HG03097 (cell line): ENCODE measurements around the gene AQR.
"Not testable (repeated sequence)": the region's sequence is repeated elsewhere in the genome, so short reads cannot be mapped to it uniquely, and the experiment has no call there.

Experiments
- ATAC-seq: cut with Tn5 transposase; IDR thresholded peaks from one replicate; pipeline ENCODE4 v1.9.1; 2021; ENCODE audit not compliant: unreplicated experiment, low FRiP score

The AQR gene

DNA sequence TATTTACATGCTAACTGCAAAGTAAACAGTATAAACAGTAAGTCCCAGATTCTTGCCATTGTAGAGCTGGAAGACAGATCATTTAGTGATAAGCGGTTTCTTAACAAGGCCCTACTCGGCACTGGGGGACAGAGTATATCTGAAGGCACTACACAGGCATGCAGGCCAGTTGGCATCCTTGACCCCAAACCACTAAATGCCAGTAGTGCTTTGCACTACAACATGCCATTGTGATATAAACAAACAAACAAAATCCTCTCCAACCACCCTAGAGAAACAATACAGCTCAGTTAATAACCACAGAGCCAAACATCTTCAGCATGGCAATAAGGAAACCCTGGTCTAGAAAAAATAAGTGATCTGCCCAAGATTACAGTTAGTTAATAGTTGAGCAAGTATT lies 5.3 kb downstream of the AQR start:
- no peak for ATAC-seq

DNA sequence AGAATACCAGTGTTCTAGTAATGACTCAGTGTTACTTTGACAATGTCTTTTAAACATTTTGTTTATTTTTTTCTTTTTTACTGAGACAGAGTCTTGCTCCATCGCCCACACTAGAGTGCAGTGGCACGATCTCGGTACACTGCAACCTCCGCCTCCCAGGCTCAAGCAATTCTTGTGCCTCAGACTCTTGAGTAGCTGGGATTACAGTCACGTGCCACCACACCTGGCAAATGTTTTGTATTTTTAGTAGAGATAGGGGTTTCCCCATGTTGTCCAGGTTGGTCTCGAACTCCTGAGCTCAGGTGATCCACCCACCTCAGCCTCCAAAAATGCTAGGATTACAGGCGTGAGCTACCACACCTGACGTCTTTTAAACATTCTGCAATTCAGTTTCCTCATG lies 15.7 kb downstream of the AQR start:
- no peak for ATAC-seq

DNA sequence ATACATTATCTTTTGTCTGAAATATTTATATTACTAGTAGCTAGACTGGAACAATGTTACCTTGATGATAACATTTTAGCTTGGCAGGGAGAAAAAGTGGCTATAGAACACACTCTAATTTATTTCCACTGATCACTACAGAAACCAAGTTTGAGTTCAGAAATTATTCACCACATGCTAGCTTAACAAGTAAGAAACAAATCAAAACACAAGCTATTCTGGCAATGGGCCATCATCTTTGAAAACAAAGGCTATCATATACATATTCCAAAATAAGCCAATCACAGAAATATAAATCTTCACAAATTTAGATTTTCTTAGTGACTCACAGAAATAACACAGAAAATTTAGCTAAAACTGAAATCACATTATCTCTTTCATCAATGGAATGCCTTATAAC lies 17.1 kb downstream of the AQR start:
- ATAC-seq, result no peak

DNA sequence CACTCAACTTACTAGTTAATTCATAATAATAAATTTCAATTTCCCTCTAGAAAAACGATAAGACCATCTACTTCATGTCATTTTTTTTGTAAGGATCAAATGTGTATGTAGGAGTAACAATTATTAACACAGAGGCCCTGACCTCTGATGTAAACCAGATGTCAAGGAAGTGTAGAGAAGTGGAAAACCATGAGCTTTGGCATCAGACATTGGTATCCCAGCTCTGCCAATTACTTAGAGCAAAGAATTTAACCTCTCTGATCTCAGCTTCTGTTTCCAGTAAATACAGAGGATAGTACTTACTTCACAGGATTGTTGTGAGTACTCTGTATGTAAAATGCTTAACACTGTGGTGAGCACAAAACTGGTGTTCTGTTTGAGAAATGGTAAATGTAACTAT lies 17.5 kb downstream of the AQR start:
- no peak for ATAC-seq

DNA sequence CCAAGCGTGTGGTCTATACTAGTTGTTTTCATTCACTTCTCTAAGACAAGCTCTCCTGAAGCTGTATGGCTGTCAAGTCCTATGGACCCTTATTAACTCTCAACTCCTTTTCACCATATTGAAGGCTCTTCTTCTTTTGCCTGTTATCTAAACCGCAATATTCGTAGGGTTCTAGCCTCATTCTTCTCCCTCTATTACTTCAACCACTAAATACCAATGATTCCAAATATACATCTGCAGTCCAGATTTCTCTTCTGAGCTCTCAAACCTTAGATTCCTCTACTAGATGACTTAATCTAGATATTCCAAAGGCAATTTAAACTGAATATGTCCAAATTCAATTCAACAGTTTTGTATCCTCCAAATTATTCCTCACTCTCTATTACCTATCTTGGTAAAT lies 24.6 kb downstream of the AQR start:
- ATAC-seq, result no peak

DNA sequence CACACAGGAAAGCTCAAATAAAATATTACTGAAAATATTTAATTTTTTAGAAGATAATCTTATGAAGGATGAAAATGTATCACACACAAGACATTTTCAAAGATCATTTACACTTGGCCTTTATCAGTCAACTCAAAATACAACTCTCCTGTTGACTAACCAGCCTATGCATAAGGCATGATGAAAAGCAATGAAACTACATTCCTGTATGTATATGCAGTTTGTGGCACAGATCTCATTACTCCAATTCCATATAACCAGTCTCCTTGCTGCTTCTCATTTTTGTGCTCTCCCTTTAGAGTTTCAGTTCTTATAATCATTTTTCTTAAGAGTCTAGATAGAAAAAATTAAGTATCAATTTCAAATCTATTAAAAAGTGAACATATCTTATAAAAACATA lies 25.8 kb downstream of the AQR start:
- no peak for ATAC-seq

DNA sequence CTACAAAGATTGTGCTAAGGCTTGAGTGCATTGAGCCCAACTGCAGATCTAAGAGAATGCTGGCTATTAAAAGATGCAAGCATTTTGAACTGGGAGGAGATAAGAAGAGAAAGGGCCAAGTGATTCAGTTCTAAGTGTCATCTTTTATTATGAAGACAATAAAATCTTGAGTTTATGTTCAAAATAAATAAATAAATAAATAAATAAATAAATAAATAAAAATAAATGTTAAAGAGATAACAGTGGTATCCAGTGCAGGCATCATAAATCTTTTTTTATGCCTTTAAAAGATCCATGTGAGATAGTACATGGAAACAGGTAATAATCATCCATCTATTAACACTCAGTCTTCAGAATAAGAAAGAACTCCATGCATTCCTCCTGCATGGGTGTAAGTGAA lies 26.3 kb downstream of the AQR start:
- not testable (repeated sequence) for ATAC-seq

DNA sequence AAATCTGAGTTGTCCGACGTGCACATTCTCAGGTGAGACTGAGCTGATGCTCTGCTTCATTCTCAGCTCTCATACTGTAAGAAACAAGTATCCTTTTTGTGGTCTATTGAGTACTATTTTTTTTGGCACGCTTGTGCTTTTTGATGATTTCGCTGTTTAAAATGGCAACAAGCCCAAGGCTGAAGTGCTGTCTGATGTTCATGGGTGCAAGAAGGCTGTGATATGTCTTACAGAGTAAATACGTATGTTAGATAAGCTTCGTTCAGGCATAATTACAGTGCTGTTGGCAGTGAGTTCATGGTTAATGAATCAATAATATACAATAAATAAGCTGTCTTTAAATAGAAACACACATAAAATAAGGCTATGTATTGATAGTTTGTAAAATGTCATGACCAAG lies 27.2 kb downstream of the AQR start:
- no peak for ATAC-seq

DNA sequence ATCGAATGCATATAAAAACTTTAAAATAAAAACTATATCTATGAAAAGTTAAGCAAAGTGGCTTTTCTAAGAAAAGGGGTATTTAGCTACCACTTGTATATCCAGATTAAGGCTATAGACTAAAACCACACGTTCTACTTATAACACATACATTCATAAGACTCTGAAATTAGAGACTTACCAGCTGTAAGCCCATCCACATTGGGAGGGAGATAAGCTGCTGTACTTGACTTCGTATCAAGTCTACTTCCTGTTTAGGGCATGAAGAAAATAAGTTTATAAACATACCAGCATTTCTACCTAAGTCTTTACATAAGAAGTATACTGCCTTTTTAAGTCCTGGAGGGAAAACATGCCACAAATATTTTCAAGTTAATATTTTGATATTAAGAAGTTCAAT lies 27.7 kb downstream of the AQR start:
- no peak for ATAC-seq

DNA sequence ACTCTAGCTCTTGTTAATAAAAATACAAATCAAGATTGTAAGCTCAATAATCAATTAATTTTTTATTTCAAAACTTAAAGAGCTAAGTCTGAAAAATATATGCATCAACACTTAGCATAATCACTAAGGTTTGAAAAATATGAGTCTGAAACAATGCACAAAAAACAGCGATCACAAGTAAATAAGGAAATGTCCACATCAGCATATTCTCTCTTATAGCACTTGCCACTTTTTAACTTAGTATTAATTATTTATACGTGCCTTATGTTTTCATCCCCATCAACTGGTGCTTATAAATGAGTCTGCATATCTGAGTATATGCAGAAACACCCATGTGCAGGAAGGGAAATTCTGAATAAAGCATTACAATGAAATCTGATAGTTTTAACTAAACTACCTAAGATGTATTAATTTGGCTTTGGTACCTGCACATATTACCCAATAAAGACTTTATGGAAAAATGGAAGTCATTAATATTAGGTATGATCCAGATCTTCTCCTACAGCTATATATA lies 28.3 kb downstream of the AQR start:
- no peak for ATAC-seq

DNA sequence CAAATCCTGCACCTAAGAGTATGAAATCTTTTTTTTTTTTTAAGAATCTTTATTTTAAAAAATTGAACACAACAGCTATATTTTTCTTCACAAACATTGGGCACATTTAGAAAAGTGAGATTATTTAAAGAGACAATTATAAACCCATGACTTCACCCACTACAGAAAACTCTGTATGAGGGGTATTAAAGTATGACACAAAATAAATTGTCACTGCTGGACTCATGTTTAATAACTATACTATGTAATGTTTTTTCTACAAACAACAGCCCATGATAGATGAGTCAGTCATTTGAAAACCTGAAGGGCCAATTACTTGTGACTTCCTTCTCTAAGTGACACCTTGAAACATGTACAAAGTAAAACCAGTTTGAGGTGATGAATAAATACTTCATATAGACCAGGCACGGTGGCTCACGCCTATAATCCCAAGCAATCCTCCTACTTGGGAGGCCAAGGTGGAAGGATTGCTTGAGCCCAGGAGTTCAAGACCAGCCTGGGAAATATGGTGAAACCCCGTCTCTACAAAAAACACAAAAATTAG lies 36.0 kb downstream of the AQR start:
- no peak for ATAC-seq

DNA sequence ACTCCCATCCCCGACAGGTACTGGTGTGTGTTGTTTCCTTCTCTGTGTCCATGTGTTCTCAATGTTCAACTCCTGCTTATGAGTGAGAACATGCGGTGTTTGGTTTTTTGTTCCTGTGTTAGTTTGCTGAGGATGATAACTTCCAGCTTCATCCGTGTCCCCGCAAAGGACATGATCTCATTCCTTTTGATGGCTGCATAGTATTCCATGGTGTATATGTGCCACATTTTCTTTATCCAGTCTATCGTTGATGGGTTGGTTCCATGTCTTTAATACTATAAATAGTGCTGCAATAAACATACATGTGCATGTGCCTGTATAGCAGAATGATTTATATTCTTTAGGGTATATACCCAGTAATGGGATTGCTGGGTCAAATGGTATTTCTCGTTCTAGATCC lies 41.2 kb downstream of the AQR start:
- not testable (repeated sequence) for ATAC-seq

DNA sequence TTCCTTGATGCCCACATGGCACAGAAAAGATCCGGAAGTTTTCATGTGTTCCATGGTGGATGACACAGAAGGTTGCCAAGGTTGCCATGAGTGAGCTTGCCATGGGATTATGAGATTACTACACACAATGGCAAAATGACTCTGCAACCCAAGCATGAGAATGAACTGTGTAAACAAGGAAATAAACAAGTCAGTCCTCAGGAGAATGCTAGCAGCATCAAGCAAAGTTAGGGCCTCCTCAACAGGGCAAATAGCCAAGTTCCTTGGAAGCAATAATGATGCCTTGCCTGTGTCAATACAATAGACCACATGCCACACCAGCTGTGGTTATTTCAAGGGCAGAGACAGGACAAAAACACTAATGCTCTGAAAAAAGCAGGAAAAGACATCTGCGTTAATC lies 41.8 kb downstream of the AQR start:
- ATAC-seq, result no peak

DNA sequence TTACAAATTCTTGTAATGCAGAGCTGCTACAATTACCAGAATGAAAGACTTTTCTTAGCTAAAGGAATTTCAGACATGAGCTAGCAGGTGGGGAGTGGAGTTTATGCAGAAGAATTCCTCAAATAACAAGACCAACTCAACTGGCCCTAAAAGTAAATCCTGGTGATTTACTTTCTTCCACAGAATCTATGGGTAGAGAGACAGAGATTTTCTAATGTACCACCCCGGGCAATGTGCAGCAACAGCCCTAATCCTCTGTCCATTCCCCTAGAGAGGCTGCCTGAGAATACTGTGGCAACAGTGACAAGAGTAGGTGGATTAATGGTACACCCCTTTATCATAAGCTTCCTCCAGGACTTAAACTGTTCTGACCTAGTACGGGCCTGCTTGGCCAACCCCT lies 55.2 kb downstream of the AQR start:
- ATAC-seq, result no peak

DNA sequence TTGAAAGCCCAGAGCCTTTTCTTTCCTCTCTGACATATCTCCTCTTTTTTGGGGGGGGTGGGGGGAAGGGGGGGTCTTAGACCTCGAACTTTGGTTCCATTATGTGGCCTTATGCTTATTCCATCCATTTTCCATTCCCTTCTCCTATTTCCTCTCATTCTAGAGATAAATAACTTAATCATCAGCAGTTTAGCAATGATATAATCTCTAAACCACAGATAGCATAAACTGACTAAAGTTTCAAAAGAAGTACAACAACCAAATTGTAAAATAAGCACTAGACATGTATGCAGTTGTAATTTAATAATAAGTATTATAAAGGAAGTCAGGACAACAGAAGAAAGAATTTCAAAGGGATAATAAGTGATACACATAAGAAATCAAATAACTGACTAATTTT lies 64.5 kb downstream of the AQR start:
- ATAC-seq, result no peak

DNA sequence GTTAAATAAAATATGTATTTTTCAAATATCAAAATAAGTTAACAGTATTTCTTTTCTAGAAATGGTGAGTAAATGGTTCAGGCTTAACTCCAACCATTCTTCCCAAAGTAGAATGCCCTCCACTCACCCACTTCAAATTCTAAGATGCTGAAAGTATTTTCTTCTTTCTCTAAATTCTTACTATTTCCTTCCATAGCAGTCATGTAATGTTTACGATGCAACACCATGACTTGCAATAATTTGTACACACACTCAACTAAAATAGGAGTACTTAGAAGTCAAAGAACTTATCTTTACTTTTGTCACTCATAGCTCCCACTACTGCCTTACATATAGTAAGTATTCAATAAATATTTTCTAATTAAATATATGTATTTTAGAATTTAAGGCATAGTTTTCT lies 65.0 kb downstream of the AQR start:
- no peak for ATAC-seq

DNA sequence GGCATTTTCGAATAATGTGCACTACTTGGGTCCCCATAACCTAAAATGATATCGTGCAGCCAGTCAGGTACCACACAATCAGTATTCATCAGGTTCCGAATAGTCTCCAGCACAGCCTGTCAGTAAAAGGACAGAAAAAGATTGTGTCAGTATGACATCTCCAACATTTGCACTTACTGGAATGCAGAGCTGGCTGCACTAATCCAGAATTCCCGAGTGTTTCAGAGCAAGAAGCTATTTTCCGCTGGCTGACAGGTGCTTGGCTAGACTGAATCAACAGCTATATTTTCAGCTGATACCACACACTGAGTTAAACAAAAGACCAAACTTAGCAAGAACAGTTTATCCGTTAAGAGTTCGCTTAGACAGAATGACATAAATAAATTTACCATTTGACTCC lies 68.8 kb downstream of the AQR start:
- ATAC-seq, result no peak

DNA sequence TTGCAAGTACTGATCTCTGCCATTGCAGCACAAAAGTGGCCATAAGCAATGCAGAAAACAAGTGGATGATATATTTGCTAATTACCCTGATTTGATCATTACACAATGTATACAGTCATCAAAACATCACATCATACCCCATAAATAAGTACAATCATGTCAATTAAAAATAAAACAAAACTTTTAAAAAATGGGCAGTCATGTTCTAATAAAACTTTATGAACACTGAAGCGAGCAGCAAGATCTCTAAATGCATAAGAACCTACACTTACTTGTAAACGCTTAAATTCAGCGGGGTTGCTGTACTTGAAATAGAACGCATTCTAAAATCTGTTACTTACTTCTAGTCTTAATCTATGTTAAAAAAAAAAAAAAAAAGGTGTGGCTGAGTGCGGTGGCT lies 73.4 kb downstream of the AQR start:
- ATAC-seq, result no peak

DNA sequence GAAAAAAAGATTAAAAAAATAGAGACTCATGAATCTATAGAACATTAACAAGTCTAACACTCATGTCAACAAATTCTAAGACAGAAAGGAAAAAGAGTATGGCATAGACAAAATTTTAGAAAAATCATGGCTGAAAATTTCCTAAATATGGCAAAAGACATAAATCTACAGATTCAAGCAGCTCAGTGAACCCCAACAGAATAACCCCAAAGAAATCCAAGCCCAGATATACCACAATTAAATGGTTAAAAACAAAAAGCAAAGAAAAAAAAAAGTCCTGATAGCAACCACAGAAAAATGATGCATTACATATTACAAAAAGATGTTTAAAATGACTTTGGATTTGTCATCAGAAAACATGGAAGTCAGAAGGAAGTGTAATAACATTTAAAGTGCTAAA lies 75.6 kb downstream of the AQR start:
- ATAC-seq, result no peak

DNA sequence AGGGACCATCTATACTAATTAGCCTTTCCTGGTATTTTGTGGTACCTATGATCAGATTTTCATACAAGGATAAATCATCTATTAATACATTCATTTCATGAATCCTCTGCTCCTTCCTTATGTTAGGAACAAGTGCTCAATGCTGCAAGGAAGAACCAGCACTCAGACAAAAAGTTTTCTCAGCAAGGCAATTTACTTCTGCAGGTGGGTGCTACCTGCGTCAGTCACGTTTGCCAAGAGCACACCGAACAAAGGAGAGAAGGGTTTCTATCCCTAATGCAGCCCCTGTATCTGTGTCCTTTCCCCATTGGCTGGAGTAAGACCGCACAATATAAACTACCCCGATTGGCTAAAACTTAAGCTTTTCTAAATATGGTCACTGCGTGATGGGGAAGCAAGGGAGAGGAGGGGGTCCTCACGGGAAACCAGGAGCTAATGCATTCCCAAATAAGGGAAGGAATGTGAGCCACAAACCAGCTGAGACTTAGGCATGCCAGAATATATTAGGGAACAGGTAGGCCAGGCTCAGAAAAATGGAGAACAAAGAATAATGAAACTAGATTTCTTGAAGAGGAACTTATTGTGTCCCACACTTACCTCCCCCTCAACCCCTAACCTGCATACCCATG lies 76.5 kb downstream of the AQR start:
- ATAC-seq, result no peak

DNA sequence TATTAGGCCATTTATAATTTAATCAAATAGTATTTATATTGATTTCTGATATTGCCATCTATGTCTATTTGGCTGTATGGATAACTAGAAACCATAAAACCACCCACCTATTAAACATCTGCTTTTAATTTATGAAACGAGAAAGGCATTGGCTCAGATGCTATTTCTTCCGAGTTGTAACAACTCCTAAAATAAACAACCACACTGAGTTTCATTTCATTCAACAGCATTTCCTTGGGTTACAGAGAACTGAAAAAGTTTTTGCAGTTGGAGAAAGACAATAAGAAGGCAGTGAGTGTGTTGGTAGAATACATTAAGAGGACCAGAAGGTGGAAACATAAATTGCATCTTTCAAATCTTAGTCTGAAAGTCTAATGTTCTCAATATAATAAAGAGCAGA lies 79.1 kb downstream of the AQR start:
- ATAC-seq, result no peak

DNA sequence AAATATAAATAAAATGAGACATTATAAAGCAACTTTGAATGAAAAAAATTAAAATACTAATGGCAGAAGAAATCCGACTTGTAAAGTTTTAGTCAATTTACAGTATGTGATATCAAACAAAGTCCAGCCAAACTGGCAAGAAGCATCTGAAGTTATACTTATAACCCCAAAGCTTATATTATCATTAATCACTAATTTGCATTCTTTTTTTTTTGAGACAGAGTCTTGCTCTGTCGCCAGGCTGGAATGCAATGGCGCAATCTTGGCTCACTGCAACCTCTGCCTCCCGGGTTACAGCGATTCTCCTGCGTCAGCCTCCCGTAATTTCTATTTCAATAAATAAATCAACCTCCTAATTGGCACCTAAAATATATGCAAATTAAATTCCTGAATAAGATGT lies 80.1 kb downstream of the AQR start:
- ATAC-seq, result no peak

DNA sequence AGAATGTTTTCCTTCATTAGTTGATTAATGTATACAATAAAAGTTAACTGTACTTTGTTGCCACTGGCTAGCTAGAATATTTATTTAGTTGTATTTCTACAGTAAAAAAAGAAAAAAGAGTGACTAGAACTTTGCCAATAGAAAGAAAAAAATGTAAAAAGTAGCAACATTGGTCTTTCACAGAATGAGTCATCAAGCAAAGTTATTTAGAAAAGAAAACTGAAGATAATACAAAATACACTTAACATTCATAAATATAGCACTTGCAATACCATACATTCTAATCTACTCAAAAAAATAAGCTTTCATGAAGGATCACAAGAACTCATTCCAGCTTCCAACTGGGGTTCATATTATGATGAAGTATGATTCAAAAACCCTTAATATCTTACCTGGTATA lies 83.4 kb downstream of the AQR start:
- ATAC-seq, result no peak
